Central memory CD8-positive, alpha-beta T cell (primary cell): ENCODE data around the gene QPCT.

Experiments
- ATAC-seq: fragments of 150-1000 bp; cut with Tn5 transposase; replicated peaks from 2 replicates; pipeline ENCODE4 v1.10.0; 2022; ENCODE audit warnings: mild to moderate bottlenecking, moderate FRiP score, moderate number of reproducible peaks; ENCODE audit not compliant: poor library complexity, severe bottlenecking; ENCODE audit errors: extremely low read depth
- DNase-seq, 2 donors: peaks; one replicate each; pipeline ENCODE4 v3.0.0; 2021; ENCODE audit warnings: low spot score in 2 of 2
- H3K27ac Mint-ChIP-seq: one replicate; pipeline ENCODE4 v1.8.0; 2022; ENCODE audit warnings: low read depth, mild to moderate bottlenecking, moderate library complexity, mixed read lengths
- H3K27me3 Mint-ChIP-seq: one replicate; pipeline ENCODE4 v1.8.0; 2022; ENCODE audit warnings: mixed read lengths
- H3K36me3 Mint-ChIP-seq: one replicate; pipeline ENCODE4 v1.8.0; 2022; ENCODE audit warnings: mild to moderate bottlenecking, moderate library complexity, mixed read lengths; ENCODE audit not compliant: insufficient read depth
- H3K4me1 Mint-ChIP-seq: one replicate; pipeline ENCODE4 v1.8.0; 2022; ENCODE audit warnings: mixed read lengths
- H3K4me3 Mint-ChIP-seq: one replicate; pipeline ENCODE4 v1.8.0; 2022; ENCODE audit warnings: mild to moderate bottlenecking, moderate library complexity, mixed read lengths
- H3K9me3 Mint-ChIP-seq: one replicate; pipeline ENCODE4 v1.8.0; 2022; ENCODE audit warnings: mixed read lengths

Gene QPCT

DNA sequence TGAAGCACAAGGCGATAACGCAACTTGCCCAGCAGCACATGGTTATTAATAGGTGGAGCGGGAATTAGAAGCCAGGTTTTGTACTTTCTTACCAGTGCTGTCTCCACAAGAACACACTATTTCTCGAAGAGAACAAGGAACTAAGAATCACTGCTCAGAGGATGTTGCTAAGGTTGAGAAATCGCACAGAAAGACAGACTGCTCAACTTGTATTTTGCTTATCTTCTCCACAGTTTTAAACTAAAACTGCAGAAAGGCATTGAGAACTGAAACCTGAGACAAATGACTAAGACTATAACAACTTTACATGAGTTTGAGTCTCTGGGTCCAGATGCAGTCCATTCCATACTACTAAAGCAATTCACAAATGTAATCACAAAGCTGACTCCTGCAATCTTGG, 26.0 kb upstream of the QPCT start:
- ATAC-seq = no peak
- H3K36me3 Mint-ChIP-seq = peaks cover 1% of the 10 kb centered on the region
- H3K27ac Mint-ChIP-seq = no peak overlapping the region
- no peaks in the 10 kb centered on the region for H3K27me3 Mint-ChIP-seq
- peaks cover 44% of the 10 kb centered on the region for H3K4me1 Mint-ChIP-seq
- DNase-seq = no peak
- H3K9me3 Mint-ChIP-seq = no peaks in the 10 kb centered on the region
- H3K4me3 Mint-ChIP-seq = no peak overlapping the region

DNA sequence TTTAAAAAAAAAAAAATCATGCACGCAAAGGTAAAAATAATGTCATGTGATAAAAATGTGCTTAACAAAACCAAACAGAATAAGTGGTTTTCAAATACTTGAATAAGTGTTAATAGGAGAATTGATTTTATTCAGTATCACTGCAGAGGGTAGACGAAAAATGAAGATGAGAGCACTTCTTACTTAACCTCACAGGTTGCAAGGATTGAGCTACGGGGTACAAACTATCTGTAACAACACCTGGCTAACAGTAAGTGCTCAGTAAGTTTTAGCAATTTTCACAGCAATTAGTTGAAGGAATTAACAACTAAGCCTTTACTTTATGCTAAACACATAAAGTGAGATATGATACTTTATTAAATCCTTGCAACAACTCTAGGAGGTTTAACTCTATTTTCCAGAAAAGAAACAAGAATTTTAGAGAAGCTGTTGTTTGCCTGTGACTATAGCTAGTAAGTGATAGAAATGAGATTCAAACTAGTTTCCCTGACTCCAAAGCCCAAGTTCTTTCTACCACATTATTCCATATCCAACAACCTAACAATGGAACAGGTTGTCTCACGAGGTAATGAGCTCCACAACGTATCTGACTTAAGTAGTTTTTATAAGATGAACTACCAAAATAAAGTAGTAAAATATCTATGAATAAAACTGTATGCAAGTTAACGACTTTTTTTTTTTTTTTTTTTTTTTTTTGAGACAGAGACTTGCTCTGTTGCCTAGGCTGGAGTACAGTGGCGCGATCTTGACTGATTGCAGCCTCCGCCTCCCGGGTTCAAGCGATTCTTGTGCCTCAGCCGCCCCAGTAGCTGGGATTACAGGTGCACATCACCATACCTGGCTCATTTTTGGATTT, 24.4 kb upstream of the QPCT start:
- Mint-ChIP-seq H3K9me3 (no peaks in the 10 kb centered on the region), H3K4me1 (peaks cover 34% of the 10 kb centered on the region), H3K36me3 (peaks cover 8% of the 10 kb centered on the region), H3K4me3 (no peak overlapping the region), H3K27ac (no peak overlapping the region), H3K27me3 (no peaks in the 10 kb centered on the region)
- ATAC-seq (no peak), DNase-seq (no peak)

DNA sequence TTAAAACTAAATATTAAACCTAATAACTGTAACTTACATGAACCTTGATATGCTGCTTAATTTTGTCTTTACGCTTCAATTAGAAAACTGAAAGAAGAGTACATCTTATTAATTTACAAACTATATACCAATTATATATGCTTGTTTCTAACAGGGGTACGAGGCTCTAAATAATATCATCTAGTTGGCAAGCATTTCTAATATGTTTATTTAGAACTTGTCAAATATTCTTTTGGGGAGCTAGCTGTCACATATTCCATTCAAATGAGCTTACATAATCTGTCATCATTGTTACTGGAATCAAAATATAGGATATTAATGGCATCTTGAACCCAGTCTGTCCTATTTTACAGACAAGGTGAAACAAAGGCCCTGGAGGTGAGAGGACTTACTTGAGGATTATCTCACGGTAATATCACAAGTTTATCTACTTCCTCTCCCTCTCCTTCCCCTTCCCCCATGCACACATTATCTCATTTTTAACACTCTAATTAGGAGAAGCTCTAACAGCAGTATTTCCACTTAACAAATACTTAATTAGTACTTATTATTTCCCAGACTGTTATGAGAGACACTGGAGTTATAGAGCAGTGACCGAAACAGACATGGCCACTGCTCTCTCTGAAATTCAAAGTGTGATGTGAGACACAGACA, 23.3 kb upstream of the QPCT start:
- ATAC-seq (no peak), DNase-seq (no peak)
- Mint-ChIP-seq H3K4me3 (no peak overlapping the region), H3K4me1 (peaks cover 31% of the 10 kb centered on the region), H3K36me3 (peaks cover 8% of the 10 kb centered on the region), H3K9me3 (no peaks in the 10 kb centered on the region), H3K27ac (no peak overlapping the region), H3K27me3 (no peaks in the 10 kb centered on the region)

DNA sequence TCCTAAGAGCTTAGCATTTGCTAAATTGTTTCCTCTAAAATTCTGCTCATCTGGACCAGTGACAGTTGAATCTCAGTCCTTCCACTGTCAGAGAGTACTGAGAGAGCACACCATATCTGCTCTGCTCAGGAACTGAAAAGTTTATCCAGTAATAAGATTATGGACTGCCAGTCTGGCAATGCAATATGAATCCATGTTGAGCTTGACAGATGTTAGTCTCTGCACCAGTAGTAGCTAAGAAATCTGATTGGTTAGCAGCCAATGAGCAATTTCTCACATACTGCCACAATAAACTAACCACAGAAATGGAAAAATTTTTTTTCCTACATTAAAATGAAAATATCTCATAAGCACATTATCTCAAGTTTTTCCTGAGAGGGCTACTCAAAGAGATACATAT, 22.1 kb upstream of the QPCT start:
- Mint-ChIP-seq H3K36me3 (peaks cover 9% of the 10 kb centered on the region), H3K27ac (no peak overlapping the region), H3K9me3 (no peaks in the 10 kb centered on the region), H3K4me3 (no peak overlapping the region), H3K27me3 (no peaks in the 10 kb centered on the region), H3K4me1 (peaks cover 28% of the 10 kb centered on the region)
- ATAC-seq (no peak), DNase-seq (no peak)

DNA sequence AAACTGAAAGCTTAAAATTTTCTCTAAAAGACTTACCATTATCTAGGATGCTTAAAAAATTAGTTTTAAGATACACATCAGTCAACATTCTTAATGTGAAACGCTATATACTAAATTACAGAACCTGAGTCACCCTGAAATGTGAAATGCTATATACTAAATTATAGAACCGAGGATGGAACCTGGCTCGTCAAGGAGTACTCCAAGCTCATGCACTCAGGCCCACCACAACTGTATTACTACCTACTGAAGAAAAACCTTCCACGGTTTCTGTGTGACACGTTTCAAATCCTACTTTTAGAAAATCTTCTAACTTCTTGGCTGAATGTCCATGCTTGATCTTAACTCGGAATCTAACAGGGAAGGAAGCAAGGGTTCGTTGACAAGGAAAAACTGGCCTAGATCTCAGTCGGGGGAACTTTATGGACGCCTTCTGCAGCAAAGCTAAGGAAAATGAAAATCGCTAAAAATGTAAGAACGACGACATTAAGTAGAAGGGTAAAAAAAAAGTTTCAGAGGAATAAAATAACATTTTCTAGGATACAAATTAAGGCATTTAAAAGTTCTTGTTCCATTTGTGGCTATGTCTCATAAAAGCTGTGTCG, 21.2 kb upstream of the QPCT start:
- Mint-ChIP-seq H3K4me3 (peak overlapping the region; percentile 93), H3K4me1 (peaks cover 28% of the 10 kb centered on the region), H3K9me3 (no peaks in the 10 kb centered on the region), H3K27ac (peak overlapping the region; percentile 81), H3K27me3 (no peaks in the 10 kb centered on the region), H3K36me3 (peaks cover 8% of the 10 kb centered on the region)
- no peak for ATAC-seq
- DNase-seq = no peak

DNA sequence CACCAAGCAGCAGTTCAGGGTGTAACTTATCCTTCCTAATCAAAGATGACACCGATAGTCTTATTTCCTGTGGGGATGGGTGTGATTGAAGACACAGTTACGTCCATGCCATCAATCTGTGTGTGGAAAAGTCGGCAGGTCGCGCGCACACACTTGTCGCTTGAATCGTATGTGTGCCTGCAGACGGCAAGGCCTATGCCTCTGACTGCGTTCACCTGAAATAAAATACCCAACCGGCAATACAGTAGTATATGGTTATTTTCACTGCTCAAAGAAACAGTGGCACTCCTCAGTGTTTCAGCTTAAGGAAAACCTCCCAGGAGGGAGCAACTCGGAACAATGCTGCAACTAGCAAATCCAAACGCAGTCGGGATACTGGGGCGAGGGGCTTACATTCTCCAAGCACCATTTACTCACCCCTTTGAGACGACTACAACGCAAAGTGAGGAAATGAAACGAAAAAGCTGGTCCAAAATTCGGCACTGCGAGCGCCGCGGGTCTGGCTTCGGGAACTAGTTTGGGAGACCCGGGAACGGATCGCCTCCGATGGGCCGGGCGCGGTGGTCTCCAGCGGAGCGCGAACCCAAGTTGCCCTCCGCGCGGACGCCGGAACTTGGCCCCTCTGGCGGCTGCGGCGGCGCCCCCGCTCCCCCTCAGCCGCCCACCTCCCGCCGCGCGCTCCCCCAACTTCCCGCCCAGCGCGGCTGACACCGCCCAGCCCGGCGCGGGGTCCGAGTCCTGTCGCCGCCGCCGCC, 20.5 kb upstream of the QPCT start:
- Mint-ChIP-seq H3K4me3 (peak overlapping the region; percentile 93), H3K9me3 (no peaks in the 10 kb centered on the region), H3K4me1 (peaks cover 23% of the 10 kb centered on the region), H3K27me3 (no peaks in the 10 kb centered on the region), H3K36me3 (peaks cover 8% of the 10 kb centered on the region), H3K27ac (peak overlapping the region; percentile 81)
- DNase-seq = peak; percentile 17 to 20
- ATAC-seq = peak; percentile 35

DNA sequence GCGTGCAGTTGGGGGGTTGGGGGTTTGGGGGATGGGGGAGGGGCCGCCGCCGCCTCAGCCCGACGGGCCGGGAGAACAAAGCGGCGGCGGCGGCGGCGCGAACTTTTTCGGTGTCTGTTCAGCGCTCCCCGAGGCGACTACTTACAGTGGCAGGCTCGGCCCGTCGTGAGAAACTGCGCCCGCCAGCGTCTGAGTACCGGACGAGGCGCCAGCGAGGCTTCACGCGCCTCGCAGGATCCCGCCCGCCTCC, 20.0 kb upstream of the QPCT start:
- Mint-ChIP-seq H3K4me1 (peaks cover 22% of the 10 kb centered on the region), H3K36me3 (peaks cover 8% of the 10 kb centered on the region), H3K27ac (no peak overlapping the region), H3K9me3 (no peaks in the 10 kb centered on the region), H3K4me3 (peak overlapping the region; percentile 93), H3K27me3 (no peaks in the 10 kb centered on the region)
- peak in 1 of 2 donors; percentile 48 for DNase-seq
- ATAC-seq = peak; percentile 72

DNA sequence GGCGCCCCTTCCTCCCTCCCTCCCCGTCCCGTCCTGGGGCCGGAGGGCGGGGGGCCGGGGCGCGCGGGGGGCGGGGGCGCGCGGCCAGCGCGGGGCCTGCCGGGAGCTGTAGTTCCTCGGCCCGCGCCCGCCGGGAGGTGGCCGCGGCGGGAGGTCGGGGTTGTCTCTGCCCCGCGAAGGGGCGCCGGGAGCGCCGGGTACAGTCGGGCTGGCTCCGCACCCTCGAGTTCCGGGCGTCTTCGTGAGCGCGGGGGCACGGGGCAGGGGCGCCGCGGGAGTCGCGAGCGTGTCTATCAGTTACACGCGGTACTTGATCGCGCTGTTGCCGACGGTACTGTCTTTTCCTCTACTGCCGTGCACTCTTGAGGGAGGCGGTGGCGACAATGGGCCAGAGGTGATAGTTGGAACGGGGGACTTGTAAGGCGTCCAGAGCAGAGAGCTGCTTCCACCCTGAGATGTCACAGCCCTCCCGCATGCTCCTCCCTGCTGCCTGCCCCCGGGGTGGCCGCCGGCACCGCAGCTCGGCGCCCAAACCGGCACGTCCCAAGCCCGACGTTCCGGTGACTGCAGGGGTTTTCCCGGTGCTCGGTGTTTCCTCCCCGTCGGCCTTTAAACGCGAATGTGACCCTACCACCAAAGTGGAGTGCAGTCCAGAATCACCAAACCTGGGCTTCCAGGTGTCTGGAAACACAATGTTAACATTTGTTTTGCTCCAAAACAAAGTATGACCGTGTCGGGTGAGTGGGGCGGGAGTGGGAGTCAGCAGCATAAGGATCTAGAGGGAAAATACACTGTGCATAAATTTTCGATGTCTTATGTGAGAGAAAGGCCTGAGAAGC, 19.4 kb upstream of the QPCT start, which contains the start of gene PRKD3:
Gene PRKD3, minus strand, starts transcription at position 48 of the 839 bp plus-strand sequence. CDS start 8,309 bp downstream, outside the sequence.
- peak; percentile 59 for ATAC-seq
- no peaks in the 10 kb centered on the region for H3K27me3 Mint-ChIP-seq

DNA sequence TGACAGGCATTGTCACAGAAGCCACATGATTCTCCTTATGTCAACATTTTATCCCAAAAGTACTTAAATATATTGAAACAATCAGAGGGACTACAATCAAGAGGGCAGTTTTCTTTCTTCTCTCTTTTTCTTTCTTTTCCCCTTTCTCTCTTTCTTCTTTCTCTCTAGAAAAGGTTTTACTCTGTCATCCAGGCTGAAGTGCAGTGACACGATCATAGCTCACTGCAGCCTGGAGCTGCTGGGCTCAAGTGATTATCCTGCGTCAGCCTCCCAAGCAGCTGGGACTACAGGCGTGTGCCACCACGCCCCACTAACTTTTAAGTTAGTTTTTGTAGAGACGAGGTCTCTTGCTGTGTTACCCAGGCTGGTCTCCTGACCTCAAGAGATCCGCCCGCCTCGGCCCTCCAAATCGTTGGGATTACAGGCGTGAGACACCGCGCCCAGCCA, 18.8 kb upstream of the QPCT start:
- Mint-ChIP-seq H3K9me3 (no peaks in the 10 kb centered on the region), H3K4me1 (peaks cover 17% of the 10 kb centered on the region), H3K36me3 (peaks cover 8% of the 10 kb centered on the region), H3K27me3 (no peaks in the 10 kb centered on the region), H3K27ac (peak overlapping the region; percentile 26), H3K4me3 (peak overlapping the region; percentile 93)
- DNase-seq (no peak), ATAC-seq (no peak)

More for the DNA sequence above, 19.4 kb upstream of the QPCT start, which contains the start of gene PRKD3:
- Mint-ChIP-seq H3K4me1 (peaks cover 17% of the 10 kb centered on the region), H3K27ac (peak within 1 kb of the TSS; percentile 81), H3K36me3 (peaks cover 8% of the 10 kb centered on the region), H3K9me3 (no peaks in the 10 kb centered on the region), H3K4me3 (peak within 1 kb of the TSS; percentile 93)
- DNase-seq = peak; percentile 37 to 42

DNA sequence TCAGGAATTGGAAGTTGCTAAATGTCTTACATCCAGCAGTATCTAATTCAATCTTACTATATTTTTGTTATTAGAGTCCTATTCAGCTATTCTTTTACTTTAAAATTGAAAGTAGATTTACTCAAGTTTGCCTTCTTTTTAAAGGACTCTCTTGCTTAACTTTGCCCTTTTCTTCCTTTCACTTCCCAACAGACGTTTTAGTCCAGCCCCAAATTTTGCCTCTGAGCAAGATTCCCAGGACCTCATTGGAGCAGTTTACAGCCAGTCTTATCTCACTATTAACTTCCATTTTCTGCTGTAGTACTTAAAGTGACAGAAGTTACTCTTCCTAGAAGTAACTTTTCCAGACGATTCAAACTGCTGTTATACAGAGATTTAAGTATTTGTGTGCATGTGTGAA, 18.1 kb upstream of the QPCT start:
- no peaks in the 10 kb centered on the region for H3K27me3 Mint-ChIP-seq
- peaks cover 15% of the 10 kb centered on the region for H3K4me1 Mint-ChIP-seq

DNA sequence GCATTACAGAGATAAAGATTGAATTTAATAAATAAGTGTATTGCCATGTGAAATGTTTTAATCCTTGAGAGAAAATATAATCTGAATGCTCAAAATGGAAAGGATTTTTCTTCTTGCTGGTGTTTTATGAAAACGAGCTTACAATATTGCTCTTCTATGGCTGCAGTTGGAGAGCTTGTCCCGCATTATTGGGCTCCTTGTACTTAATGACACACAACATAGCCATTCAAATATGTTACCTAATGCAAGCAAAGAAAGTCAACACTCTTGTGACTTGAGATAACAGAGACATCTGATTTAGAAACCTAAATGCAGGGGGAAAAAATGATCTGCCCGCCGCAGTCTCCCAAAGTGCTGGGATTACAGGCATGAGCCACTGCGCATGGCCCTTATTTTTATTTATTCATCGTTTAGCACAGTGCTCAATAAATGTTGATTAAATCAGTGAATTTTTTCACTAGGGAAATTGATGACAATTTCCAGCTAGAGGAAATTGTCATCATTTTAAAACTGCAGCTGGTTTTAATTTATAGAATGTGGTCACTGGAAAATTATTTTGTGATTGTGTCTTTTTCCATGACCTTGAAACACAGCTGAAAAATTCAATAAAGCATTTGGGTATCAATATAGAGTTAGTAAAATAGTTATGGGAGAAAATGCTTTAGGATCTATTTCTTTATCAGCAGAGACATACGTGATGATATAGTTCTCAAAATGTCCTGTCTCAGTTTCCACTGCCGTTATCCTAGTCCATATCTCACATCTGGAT, 17.4 kb upstream of the QPCT start:
- no peak for ATAC-seq
- DNase-seq = no peak
- Mint-ChIP-seq H3K27me3 (no peaks in the 10 kb centered on the region), H3K27ac (no peak overlapping the region), H3K36me3 (peaks cover 8% of the 10 kb centered on the region), H3K4me1 (peaks cover 10% of the 10 kb centered on the region), H3K9me3 (no peaks in the 10 kb centered on the region), H3K4me3 (no peak overlapping the region)

More for the DNA sequence above, 18.1 kb upstream of the QPCT start:
- no peak for ATAC-seq
- H3K4me3 Mint-ChIP-seq = peak overlapping the region; percentile 8
- H3K9me3 Mint-ChIP-seq = no peaks in the 10 kb centered on the region
- peaks cover 8% of the 10 kb centered on the region for H3K36me3 Mint-ChIP-seq
- no peak for DNase-seq
- no peak overlapping the region for H3K27ac Mint-ChIP-seq
